H1 (cell line): Measurements from ENCODE around the gene ASCC3. TPM values are rescaled to one million over a fixed set of nuclear protein-coding genes. Genes with fewer than 3 reads are reported as not detected.

ENCODE experiments used
- CTCF ChIA-PET: fragments of 300-600 bp; sonication (Branson Sonifier 250); formaldehyde crosslinking; loops from one replicate; lab custom pipeline; 2021; ENCODE audit not compliant: partially characterized antibody; lab: Charles Lee
- POLR2A ChIA-PET: fragments of 300-600 bp; sonication (Branson Sonifier 250); formaldehyde crosslinking; loops from one replicate; lab custom pipeline; 2021; ENCODE audit warnings: inconsistent platforms; ENCODE audit not compliant: partially characterized antibody; lab: Charles Lee
- DNase-seq, 2 experiments: peaks; one replicate each; pipeline versions ENCODE4 v3.0.0 to v3.0.0-alpha.2; 2010 to 2022; ENCODE audit warnings: low spot score in 2 of 2, low read depth in 1 of 2, mixed read lengths in 1 of 2
- FAIRE-seq: peaks from 2 replicates; lab custom pipeline; 2011; peaks lifted over from hg19 to GRCh38; lab: Jason Lieb, UNC
- H2AFZ ChIP-seq: 2 replicates; pipeline ENCODE4 v1.8.1; 2012; ENCODE audit warnings: low read length, inconsistent platforms
- H2AK5ac ChIP-seq: 2 replicates; pipeline ENCODE4 v1.6.1; 2013; ENCODE audit warnings: low read depth, low read length
- H2BK120ac ChIP-seq: replicated peaks from 2 replicates; pipeline ENCODE3; 2013; ENCODE audit warnings: low read depth, low read length, inconsistent platforms
- H2BK12ac ChIP-seq: 2 replicates; pipeline ENCODE4 v1.6.1; 2013; ENCODE audit warnings: low read depth, low read length
- H2BK15ac ChIP-seq: 2 replicates; pipeline ENCODE4 v1.6.1; 2013; ENCODE audit warnings: low read length
- H2BK20ac ChIP-seq: 2 replicates; pipeline ENCODE4 v1.6.1; 2013; ENCODE audit warnings: low read length
- H2BK5ac ChIP-seq: 2 replicates; pipeline ENCODE4 v1.6.1; 2013; ENCODE audit warnings: low read depth, low read length
- H3K14ac ChIP-seq: 2 replicates; pipeline ENCODE4 v1.6.1; 2013; ENCODE audit warnings: inconsistent platforms; ENCODE audit not compliant: insufficient read length
- H3K18ac ChIP-seq: 2 replicates; pipeline ENCODE4 v1.6.1; 2013; ENCODE audit warnings: low read length; ENCODE audit errors: extremely low read depth
- H3K23ac ChIP-seq: 2 replicates; pipeline ENCODE4 v1.6.1; 2013; ENCODE audit warnings: inconsistent platforms; ENCODE audit not compliant: insufficient read length
- H3K23me2 ChIP-seq: 2 replicates; pipeline ENCODE4 v1.6.1; 2013; ENCODE audit warnings: low read depth, low read length
- H3K27ac ChIP-seq: 2 replicates; pipeline ENCODE4 v1.6.1; 2011; ENCODE audit warnings: low read depth, low read length, inconsistent platforms
- H3K27me3 ChIP-seq, 4 experiments: replicated peaks in 1 of 4; 1 replicate in 1 of 4; 2 replicates in 3 of 4; pipeline versions ENCODE4 v1.6.1 to v1.8.1; 2011 to 2013; ENCODE audit warnings: low read length in 3 of 4, mild to moderate bottlenecking in 3 of 4, inconsistent platforms in 2 of 4, mixed read lengths in 2 of 4, moderate library complexity in 1 of 4; ENCODE audit not compliant: control insufficient read depth in 3 of 4, insufficient read depth in 3 of 4; ENCODE audit errors: extremely low read depth in 1 of 4
- H3K36me3 ChIP-seq, 4 experiments: 2 replicates each; pipeline versions ENCODE4 v1.6.1 to v1.8.1; 2011 to 2013; ENCODE audit warnings: mild to moderate bottlenecking in 4 of 4, low read length in 3 of 4, moderate library complexity in 2 of 4, control low read depth in 1 of 4, inconsistent platforms in 1 of 4; ENCODE audit not compliant: insufficient read depth in 4 of 4, control insufficient read depth in 2 of 4
- H3K4ac ChIP-seq: replicated peaks from 2 replicates; pipeline ENCODE3; 2013; ENCODE audit warnings: low read length, low read depth, mixed read lengths, inconsistent platforms; ENCODE audit not compliant: insufficient read length
- H3K4me1 ChIP-seq, 4 experiments: replicated peaks in 1 of 4; 1 replicate in 1 of 4; 2 replicates in 3 of 4; pipeline versions ENCODE4 v1.6.1 to v1.8.1; 2011 to 2013; ENCODE audit warnings: low read length in 3 of 4, inconsistent platforms in 2 of 4, mixed read lengths in 1 of 4; ENCODE audit not compliant: insufficient read depth in 4 of 4, control insufficient read depth in 3 of 4
- H3K4me2 ChIP-seq, 2 experiments: 2 replicates each; pipeline versions ENCODE4 v1.6.1 to v1.8.1; 2011 to 2013; ENCODE audit warnings: low read depth in 2 of 2, low read length in 2 of 2, control low read depth in 1 of 2, inconsistent platforms in 1 of 2, mild to moderate bottlenecking in 1 of 2; ENCODE audit not compliant: insufficient read depth in 1 of 2
- H3K4me3 ChIP-seq, 4 experiments: fragments of 200-600, 300-600 bp in 1 of 4; sonication (generic), shearing (Covaris generic), sonication (Bioruptor Twin) in 1 of 4; 2 replicates each; pipeline versions ENCODE4 v1.5.1 to v1.8.1; 2011 to 2016; ENCODE audit warnings: low read length in 4 of 4, low read depth in 3 of 4, control low read depth in 2 of 4, inconsistent platforms in 2 of 4, mild to moderate bottlenecking in 2 of 4, mixed read lengths in 1 of 4, moderate library complexity in 1 of 4; ENCODE audit not compliant: insufficient read depth in 2 of 4; ENCODE audit errors: extremely low read depth in 1 of 4
- H3K56ac ChIP-seq: replicated peaks from 2 replicates; pipeline ENCODE3; 2013; ENCODE audit warnings: low read depth, mild to moderate bottlenecking, mixed read lengths, low read length, inconsistent platforms; ENCODE audit not compliant: insufficient read length
- H3K79me1 ChIP-seq: 2 replicates; pipeline ENCODE4 v1.6.1; 2013; ENCODE audit warnings: low read depth, low read length, control low read depth
- H3K79me2 ChIP-seq, 2 experiments: 2 replicates each; pipeline versions ENCODE4 v1.6.1 to v1.8.1; 2012 to 2013; ENCODE audit warnings: low read length in 2 of 2, mild to moderate bottlenecking in 2 of 2, inconsistent platforms in 1 of 2; ENCODE audit not compliant: insufficient read depth in 2 of 2, control insufficient read depth in 1 of 2
- H3K9ac ChIP-seq, 4 experiments: replicated peaks in 1 of 4; 1 replicate in 1 of 4; 2 replicates in 3 of 4; pipeline versions ENCODE4 v1.6.1 to v1.8.1; 2011 to 2013; ENCODE audit warnings: low read depth in 3 of 4, low read length in 3 of 4, control low read depth in 2 of 4, mild to moderate bottlenecking in 2 of 4, moderate library complexity in 2 of 4, inconsistent platforms in 1 of 4; ENCODE audit errors: extremely low read depth in 1 of 4
- H3K9me3 ChIP-seq, 2 experiments: 2 replicates each; pipeline versions ENCODE4 v1.6.1 to v1.8.1; 2012 to 2013; ENCODE audit warnings: mild to moderate bottlenecking in 2 of 2, moderate library complexity in 2 of 2, control low read depth in 1 of 2, inconsistent platforms in 1 of 2, low read depth in 1 of 2, low read length in 1 of 2, mixed read lengths in 1 of 2; ENCODE audit not compliant: insufficient read depth in 2 of 2
- H4K20me1 ChIP-seq, 2 experiments: replicated peaks in 1 of 2; 2 replicates each; pipeline versions ENCODE3 to v1.8.1; 2011 to 2013; ENCODE audit warnings: inconsistent platforms in 2 of 2, low read length in 2 of 2, mild to moderate bottlenecking in 1 of 2; ENCODE audit not compliant: insufficient read depth in 2 of 2, control insufficient read depth in 1 of 2
- H4K5ac ChIP-seq: 2 replicates; pipeline ENCODE4 v1.6.1; 2013; ENCODE audit warnings: low read length, low read depth, mixed read lengths, inconsistent platforms; ENCODE audit not compliant: insufficient read length
- H4K8ac ChIP-seq: 2 replicates; pipeline ENCODE4 v1.8.0; 2013; ENCODE audit warnings: mild to moderate bottlenecking, moderate library complexity, low read length, inconsistent platforms; ENCODE audit not compliant: insufficient read depth; ENCODE audit errors: extremely low read depth
- H4K91ac ChIP-seq: replicated peaks from 2 replicates; pipeline ENCODE3; 2013; ENCODE audit warnings: low read length, mixed read lengths, inconsistent platforms; ENCODE audit not compliant: insufficient read length
- CHD1 ChIP-seq: IDR thresholded peaks from 2 replicates; pipeline ENCODE4 v1.6.1; 2012; ENCODE audit warnings: low read depth, low read length, improper control_type of control experiment
- EP300 ChIP-seq, 2 experiments: IDR thresholded peaks; 1 replicate in 1 of 2; 2 replicates in 1 of 2; pipeline ENCODE4 v1.6.1; 2011 to 2012; ENCODE audit warnings: low read depth in 2 of 2, low read length in 2 of 2, mild to moderate bottlenecking in 2 of 2, borderline replicate concordance in 1 of 2, inconsistent platforms in 1 of 2, moderate library complexity in 1 of 2
- EZH2 ChIP-seq: fragments of 200-600 bp; sonication (generic); IDR thresholded peaks from 2 replicates; pipeline ENCODE4 v1.7.1; 2012; ENCODE audit warnings: low read depth, mild to moderate bottlenecking, moderate library complexity, low read length, inconsistent platforms; ENCODE audit not compliant: severe bottlenecking
- HDAC2 ChIP-seq, 2 experiments: fragments of 300-600 bp in 1 of 2; sonication (generic) in 1 of 2; IDR thresholded peaks; 2 replicates each; pipeline ENCODE4 v1.6.1; 2011 to 2012; ENCODE audit warnings: low read depth in 2 of 2, low read length in 2 of 2, mild to moderate bottlenecking in 2 of 2, moderate library complexity in 2 of 2, borderline replicate concordance in 1 of 2, inconsistent platforms in 1 of 2
- RNF2 ChIP-seq: fragments of 200-900, 300-1000 bp; sonication (generic); IDR thresholded peaks from 2 replicates; pipeline ENCODE4 v1.7.1; 2016; ENCODE audit warnings: borderline replicate concordance, low read depth, mild to moderate bottlenecking, antibody characterized with exemption, low read length; ENCODE audit not compliant: poor library complexity, severe bottlenecking; ENCODE audit errors: missing control alignments
- SAP30 ChIP-seq: fragments of 300-600 bp; sonication (generic); IDR thresholded peaks from 2 replicates; pipeline ENCODE4 v1.7.1; 2012; ENCODE audit warnings: low read length, moderate library complexity, mild to moderate bottlenecking, inconsistent platforms; ENCODE audit not compliant: insufficient read depth, insufficient replicate concordance
- SP4 ChIP-seq: IDR thresholded peaks from 2 replicates; pipeline ENCODE4 v1.6.1; 2012; ENCODE audit warnings: low read length, inconsistent platforms
- SRF ChIP-seq: IDR thresholded peaks from 2 replicates; pipeline ENCODE4 v1.6.1; 2011; ENCODE audit warnings: mild to moderate bottlenecking, low read depth, low read length, moderate library complexity
- WGBS, 2 experiments: shearing (Covaris generic) in 1 of 2; methylation state at CpG; one replicate each; pipeline versions ENCODE4 v1.1.6 to v1.1.7; 2013 to 2015; ENCODE audit warnings: low lambda C conversion rate in 2 of 2, mixed read lengths in 2 of 2, inconsistent platforms in 1 of 2, low coverage in 1 of 2, missing lambda C conversion rate in 1 of 2; ENCODE audit not compliant: insufficient replicate concordance in 2 of 2, insufficient coverage in 1 of 2, insufficient read length in 1 of 2; ENCODE audit errors: extremely low coverage in 1 of 2, missing lambda C conversion rate in 1 of 2; 5-methylcytosine and 5-hydroxymethylcytosine counted together
- polyA plus RNA-seq, 7 experiments: library from polyadenylated mRNA; depleted of rRNA in 3 of 7; stranded (reverse) in 5 of 7; unstranded in 2 of 7; fragments of >200 nt in 5 of 7; fragments of 200-250 nt in 2 of 7; gene quantifications; 1 replicate in 5 of 7; 2 replicates in 1 of 7; 4 replicates in 1 of 7; pipeline versions ENCODE4 v1.2.1 to v1.2.3, GENCODE V29; 2011 to 2013; ENCODE audit warnings: missing spikeins in 2 of 7, mixed read lengths in 2 of 7
- total RNA-seq: library from RNA; stranded (reverse); fragmentation: NEBNext Ultra II Directional; extraction: Animal tissue kit (Norgen Biotek cat#: 25700); gene quantifications from 2 replicates; pipeline ENCODE4 v1.2.1, GENCODE V29; 2021

Gene ASCC3
- total and polyA plus RNA-seq, 2 of the 8 experiments (the other 6 are each of a cell fraction or from before 2014, with no cell fraction given) = 37.5 to 77.8 TPM

- Histone ChIP-seq H3K27ac (no peak overlapping the region), H2BK5ac (no peak overlapping the region), H3K23ac (no peak overlapping the region), H2BK12ac (no peak overlapping the region), H3K4me1 (no peaks in the 10 kb centered on the region), H2BK120ac (no peak overlapping the region), H3K4me2 (no peak overlapping the region), H3K4ac (no peak overlapping the region), H2BK15ac (no peak overlapping the region), H3K9me3 (peaks cover 12 to 16% of the 10 kb centered on the region in 2 experiments; a peak in 3 of 4 replicates), H4K20me1 (no peaks in the 10 kb centered on the region), H3K9ac (no peak overlapping the region), H3K27me3 (no peaks in the 10 kb centered on the region), H3K14ac (no peak overlapping the region), H3K18ac (no peak overlapping the region), H2AFZ (no peak overlapping the region), H4K8ac (no peak overlapping the region), H3K79me1 (no peaks in the 10 kb centered on the region), H3K56ac (no peak overlapping the region), H3K4me3 (no peak overlapping the region), H3K23me2 (no peaks in the 10 kb centered on the region), H2AK5ac (no peak overlapping the region), H3K36me3 (no peaks in the 10 kb centered on the region; a peak in 2 of 8 replicates), H3K79me2 (no peaks in the 10 kb centered on the region), H4K5ac (no peak overlapping the region), H2BK20ac (no peak overlapping the region), H4K91ac (no peak overlapping the region)
- 90% methylated on average over 3 of the region's 3 CpGs; no CpG with 5 or more reads in 1 of the 2 experiments for WGBS, 2 experiments
- ChIA-PET POLR2A (no interaction called here), CTCF (no interaction called here)
- TF ChIP-seq EZH2 = no peak
- TF ChIP-seq SRF = no peak
- TF ChIP-seq HDAC2 (IDR thresholded peaks at IDR 0.05; ENCODE audit: borderline replicate concordance in 1 of 2, low read depth in 2 of 2, low read length in 2 of 2) = no peak
- TF ChIP-seq SAP30 = no peak
- no peak for TF ChIP-seq SP4
- TF ChIP-seq CHD1 = no peak
- TF ChIP-seq RNF2 = no peak
- no peak for TF ChIP-seq EP300 (IDR thresholded peaks at IDR 0.05; ENCODE audit: borderline replicate concordance in 1 of 2, low read depth in 2 of 2, low read length in 2 of 2)
- DNase-seq (no peak), FAIRE-seq (no peak)
Observed at GRCh38 chr6:100899202-100899601, 18.1 kb upstream of the ASCC3 start.
